CD4-positive, alpha-beta T cell treated with Interleukin-2 at 100 ng/mL for 4 hours (primary cell): ENCODE results near the gene HPCAL1.

Experiments used
- DNase-seq: peaks from one replicate; pipeline ENCODE4 v3.0.0-alpha.2; 2020; ENCODE audit warnings: low spot score

The HPCAL1 gene

GRCh38 chr2:10269711-10270610 is 32.7 kb upstream of the HPCAL1 start:
- no peak for DNase-seq

GRCh38 chr2:10271509-10271908 is 31.2 kb upstream of the HPCAL1 start:
- no peak for DNase-seq

- DNase-seq: no peak
Observed at GRCh38 chr2:10271946-10272345, 30.8 kb upstream of the HPCAL1 start.

- DNase-seq: no peak
Observed at GRCh38 chr2:10272464-10272863, 30.2 kb upstream of the HPCAL1 start.

- no peak for DNase-seq
Observed at GRCh38 chr2:10273215-10274175, 29.2 kb upstream of the HPCAL1 start.

GRCh38 chr2:10274376-10274775 is 28.3 kb upstream of the HPCAL1 start:
- DNase-seq: no peak

GRCh38 chr2:10274983-10275802 is 27.5 kb upstream of the HPCAL1 start:
- no peak for DNase-seq

- no peak for DNase-seq
Observed at GRCh38 chr2:10276481-10277292, 26.0 kb upstream of the HPCAL1 start.

- DNase-seq: no peak
Observed at GRCh38 chr2:10277293-10278028, 25.2 kb upstream of the HPCAL1 start.

GRCh38 chr2:10278029-10278762 is 24.5 kb upstream of the HPCAL1 start:
- DNase-seq: peak; percentile 21

- no peak for DNase-seq
Observed at GRCh38 chr2:10278763-10279471, 23.8 kb upstream of the HPCAL1 start.

GRCh38 chr2:10279472-10279870 is 23.2 kb upstream of the HPCAL1 start:
- no peak for DNase-seq

- DNase-seq: no peak
Observed at GRCh38 chr2:10279946-10280463, 22.7 kb upstream of the HPCAL1 start.

- no peak for DNase-seq
Observed at GRCh38 chr2:10281891-10282290, 20.8 kb upstream of the HPCAL1 start.

- no peak for DNase-seq
Observed at GRCh38 chr2:10282611-10283105, 20.0 kb upstream of the HPCAL1 start.

GRCh38 chr2:10283106-10284062 is 19.3 kb upstream of the HPCAL1 start:
- DNase-seq: no peak

- no peak for DNase-seq
Observed at GRCh38 chr2:10284108-10284870, 18.4 kb upstream of the HPCAL1 start.
